IPS-15b (cell line): ENCODE measurements around the gene EMP2.

Experiments
- H3K27me3 ChIP-seq: one replicate; pipeline ENCODE4 v1.6.1; 2013; ENCODE audit warnings: low read length; ENCODE audit not compliant: control insufficient read depth, insufficient read depth
- H3K36me3 ChIP-seq: one replicate; pipeline ENCODE4 v1.6.1; 2013; ENCODE audit warnings: low read length; ENCODE audit not compliant: control insufficient read depth, insufficient read depth
- H3K4me1 ChIP-seq: one replicate; pipeline ENCODE4 v1.6.1; 2013; ENCODE audit warnings: mild to moderate bottlenecking, low read length; ENCODE audit not compliant: control insufficient read depth, insufficient read depth
- H3K4me3 ChIP-seq: one replicate; pipeline ENCODE4 v1.5.1; 2013; ENCODE audit warnings: low read depth, low read length
- H3K9ac ChIP-seq: one replicate; pipeline ENCODE4 v1.6.1; 2013; ENCODE audit warnings: low read depth, mild to moderate bottlenecking, low read length
- H3K9me3 ChIP-seq: one replicate; pipeline ENCODE4 v1.6.1; 2013; ENCODE audit warnings: mild to moderate bottlenecking, low read length; ENCODE audit not compliant: control insufficient read depth, insufficient read depth

The EMP2 gene

GRCh38 chr16:10607157-10607556 lies 26.8 kb upstream of the EMP2 start:
- H3K9me3 ChIP-seq = no peaks in the 10 kb centered on the region
- H3K4me3 ChIP-seq = no peak overlapping the region
- H3K4me1 ChIP-seq = no peaks in the 10 kb centered on the region
- H3K9ac ChIP-seq = no peak overlapping the region
- no peaks in the 10 kb centered on the region for H3K27me3 ChIP-seq
- H3K36me3 ChIP-seq = no peaks in the 10 kb centered on the region

- no peaks in the 10 kb centered on the region for H3K9me3 ChIP-seq
- no peaks in the 10 kb centered on the region for H3K4me1 ChIP-seq
- H3K36me3 ChIP-seq = no peaks in the 10 kb centered on the region
- H3K9ac ChIP-seq = no peak overlapping the region
- H3K4me3 ChIP-seq = no peak overlapping the region
- no peaks in the 10 kb centered on the region for H3K27me3 ChIP-seq
Measured at GRCh38 chr16:10606607-10607006, 26.2 kb upstream of the EMP2 start.

GRCh38 chr16:10605636-10606035 lies 25.2 kb upstream of the EMP2 start:
- Histone ChIP-seq H3K4me1 (no peaks in the 10 kb centered on the region), H3K9ac (no peak overlapping the region), H3K27me3 (no peaks in the 10 kb centered on the region), H3K36me3 (no peaks in the 10 kb centered on the region), H3K4me3 (no peak overlapping the region), H3K9me3 (no peaks in the 10 kb centered on the region)

- Histone ChIP-seq H3K9ac (no peak overlapping the region), H3K27me3 (no peaks in the 10 kb centered on the region), H3K4me1 (no peaks in the 10 kb centered on the region), H3K9me3 (no peaks in the 10 kb centered on the region), H3K4me3 (no peak overlapping the region), H3K36me3 (no peaks in the 10 kb centered on the region)
Measured at GRCh38 chr16:10601444-10602408, 21.3 kb upstream of the EMP2 start.

- Histone ChIP-seq H3K9ac (no peak overlapping the region), H3K27me3 (no peaks in the 10 kb centered on the region), H3K4me1 (no peaks in the 10 kb centered on the region)
Measured at GRCh38 chr16:10600782-10601443, 20.5 kb upstream of the EMP2 start.

GRCh38 chr16:10599626-10600025 lies 19.2 kb upstream of the EMP2 start:
- H3K36me3 ChIP-seq = no peaks in the 10 kb centered on the region
- no peaks in the 10 kb centered on the region for H3K27me3 ChIP-seq
- H3K9me3 ChIP-seq = no peaks in the 10 kb centered on the region
- H3K4me1 ChIP-seq = no peaks in the 10 kb centered on the region
- no peak overlapping the region for H3K9ac ChIP-seq
- H3K4me3 ChIP-seq = no peak overlapping the region

More at GRCh38 chr16:10600782-10601443, 20.5 kb upstream of the EMP2 start:
- Histone ChIP-seq H3K36me3 (no peaks in the 10 kb centered on the region), H3K9me3 (no peaks in the 10 kb centered on the region), H3K4me3 (no peak overlapping the region)

GRCh38 chr16:10598157-10598556 lies 17.8 kb upstream of the EMP2 start:
- no peaks in the 10 kb centered on the region for H3K9me3 ChIP-seq
- no peak overlapping the region for H3K4me3 ChIP-seq
- H3K27me3 ChIP-seq = no peaks in the 10 kb centered on the region
- no peaks in the 10 kb centered on the region for H3K4me1 ChIP-seq
- H3K9ac ChIP-seq = no peak overlapping the region
- H3K36me3 ChIP-seq = no peaks in the 10 kb centered on the region

- Histone ChIP-seq H3K27me3 (no peaks in the 10 kb centered on the region), H3K9me3 (no peaks in the 10 kb centered on the region), H3K4me1 (no peaks in the 10 kb centered on the region), H3K9ac (no peak overlapping the region), H3K4me3 (no peak overlapping the region), H3K36me3 (no peaks in the 10 kb centered on the region)
Measured at GRCh38 chr16:10597187-10597601, 16.8 kb upstream of the EMP2 start.

GRCh38 chr16:10594312-10594950 lies 14.0 kb upstream of the EMP2 start:
- no peaks in the 10 kb centered on the region for H3K9me3 ChIP-seq
- no peaks in the 10 kb centered on the region for H3K27me3 ChIP-seq
- H3K9ac ChIP-seq = no peak overlapping the region
- H3K36me3 ChIP-seq = no peaks in the 10 kb centered on the region
- H3K4me3 ChIP-seq = no peak overlapping the region
- H3K4me1 ChIP-seq = no peaks in the 10 kb centered on the region

- Histone ChIP-seq H3K9me3 (no peaks in the 10 kb centered on the region), H3K36me3 (no peaks in the 10 kb centered on the region), H3K27me3 (no peaks in the 10 kb centered on the region), H3K9ac (no peak overlapping the region), H3K4me3 (no peak overlapping the region), H3K4me1 (no peaks in the 10 kb centered on the region)
Measured at GRCh38 chr16:10592611-10593010, 12.2 kb upstream of the EMP2 start.

GRCh38 chr16:10590342-10590741 lies 9.9 kb upstream of the EMP2 start:
- no peaks in the 10 kb centered on the region for H3K9me3 ChIP-seq
- no peak overlapping the region for H3K9ac ChIP-seq
- H3K4me1 ChIP-seq = no peaks in the 10 kb centered on the region
- H3K27me3 ChIP-seq = no peaks in the 10 kb centered on the region
- no peak overlapping the region for H3K4me3 ChIP-seq
- no peaks in the 10 kb centered on the region for H3K36me3 ChIP-seq
